ENCODE results near the gene PISD.

Gene PISD

DNA sequence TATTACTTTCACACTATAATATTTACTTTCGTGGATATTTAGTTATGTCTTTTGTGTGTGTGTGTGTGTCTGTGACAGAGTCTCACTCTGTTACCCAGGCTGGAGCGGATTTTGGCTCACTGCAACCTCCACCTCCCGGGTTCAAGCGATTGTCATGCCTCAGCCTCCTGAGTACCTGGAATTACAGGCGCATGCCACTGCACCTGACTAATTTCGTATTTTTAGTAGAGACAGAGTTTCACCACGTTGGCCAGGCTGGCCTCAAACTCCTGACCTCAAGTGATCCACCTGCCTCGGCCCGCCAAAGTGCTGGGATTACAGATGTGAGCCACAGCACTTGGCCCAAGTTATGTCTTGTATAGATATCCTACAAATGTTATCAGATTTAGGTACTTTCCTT, 9.9 kb downstream of the PISD start:
- no peak for DNase-seq

DNA sequence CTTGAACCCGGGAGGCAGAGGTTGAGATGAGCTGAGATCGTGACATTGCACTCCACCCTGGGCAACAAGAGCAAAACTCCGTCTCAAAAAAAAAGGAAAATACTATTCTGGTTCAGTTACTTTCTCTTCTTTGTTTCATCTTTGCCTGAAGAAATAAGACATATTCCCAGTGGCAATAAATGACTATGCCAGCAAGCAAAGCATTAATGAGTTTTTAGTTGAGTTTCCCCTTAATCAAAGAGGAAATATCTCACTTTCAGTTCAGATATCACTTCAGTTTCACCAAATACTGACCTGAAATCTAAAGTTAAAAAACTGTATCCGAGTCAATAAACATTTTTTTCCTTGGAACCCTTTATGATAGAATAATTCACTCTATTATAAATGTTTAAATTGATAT, 10.4 kb downstream of the PISD start:
- DNase-seq: no peak

DNA sequence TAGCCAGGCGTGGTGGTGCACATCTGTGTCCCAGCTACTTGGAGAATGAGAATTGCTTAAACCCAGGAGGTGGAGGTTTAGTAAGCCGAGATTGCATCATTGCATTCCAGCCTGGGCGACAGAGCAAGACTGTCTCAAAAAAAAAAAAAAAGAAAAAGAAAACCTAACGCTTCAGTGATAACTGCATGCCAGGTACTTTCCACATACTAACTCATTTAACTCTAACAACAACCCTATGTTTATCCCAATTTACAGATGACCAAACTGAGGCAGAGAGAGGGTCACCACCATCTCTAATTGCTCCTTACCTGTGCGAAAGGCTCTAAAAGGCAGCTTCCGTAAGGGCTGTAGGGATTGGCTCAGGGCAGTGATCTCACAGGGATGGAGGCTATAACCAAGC, 11.6 kb downstream of the PISD start:
- no peak for DNase-seq

DNA sequence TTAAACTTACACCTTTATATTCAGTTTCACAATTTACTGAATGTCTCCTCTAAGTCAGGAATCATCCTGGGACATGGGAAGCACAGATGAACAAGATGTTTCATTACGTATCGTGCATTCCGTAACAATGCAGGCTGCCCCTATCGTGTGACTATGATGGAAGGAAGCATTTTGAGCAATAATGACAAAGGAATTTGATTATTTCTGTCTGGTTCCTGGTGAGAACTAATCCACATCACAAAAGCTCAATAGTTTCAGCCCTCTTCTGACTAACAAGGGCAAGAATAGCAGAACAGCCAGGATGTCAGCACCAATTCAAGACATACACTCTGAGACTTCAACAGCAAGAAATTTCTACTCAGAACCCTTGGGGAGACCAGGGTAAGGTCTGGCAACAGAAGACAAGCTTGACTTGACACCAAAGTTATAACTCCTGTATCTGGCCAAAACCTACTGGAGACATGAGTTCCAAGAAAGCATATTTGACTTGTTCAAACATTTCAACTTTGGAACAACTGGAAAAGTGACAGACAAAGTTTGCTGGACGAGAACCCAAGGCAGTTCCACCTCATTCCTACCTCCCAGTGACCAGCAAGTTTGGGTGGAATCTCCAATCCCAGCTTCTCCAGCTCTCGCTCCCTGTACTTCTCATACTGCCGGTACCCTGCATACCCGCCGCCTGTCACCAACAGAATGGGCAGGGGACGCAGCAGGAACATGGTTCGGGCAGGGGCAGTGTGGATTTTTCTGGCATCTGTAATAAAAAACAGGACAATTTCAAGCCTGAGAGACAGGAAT, 14.3 kb downstream of the PISD start:
- no peak for DNase-seq

DNA sequence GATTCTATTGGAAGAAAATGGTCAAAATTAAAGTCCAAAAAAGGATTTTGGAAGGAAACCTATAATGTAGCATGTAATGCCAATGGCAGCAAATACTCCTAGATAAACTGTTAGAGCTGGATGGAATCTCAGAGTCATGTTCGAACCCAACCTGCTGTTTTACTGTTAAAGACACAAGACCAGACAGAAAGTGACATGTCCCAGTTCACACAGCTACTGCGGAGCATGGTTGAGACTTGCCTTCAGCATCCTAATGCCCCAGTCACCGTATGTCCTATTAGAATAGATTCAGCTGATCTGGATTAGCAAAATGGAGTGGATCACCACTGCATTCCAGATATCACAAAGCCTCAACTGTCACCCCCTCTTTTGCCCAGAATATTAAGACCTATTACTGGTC, 14.9 kb downstream of the PISD start:
- no peak for DNase-seq

DNA sequence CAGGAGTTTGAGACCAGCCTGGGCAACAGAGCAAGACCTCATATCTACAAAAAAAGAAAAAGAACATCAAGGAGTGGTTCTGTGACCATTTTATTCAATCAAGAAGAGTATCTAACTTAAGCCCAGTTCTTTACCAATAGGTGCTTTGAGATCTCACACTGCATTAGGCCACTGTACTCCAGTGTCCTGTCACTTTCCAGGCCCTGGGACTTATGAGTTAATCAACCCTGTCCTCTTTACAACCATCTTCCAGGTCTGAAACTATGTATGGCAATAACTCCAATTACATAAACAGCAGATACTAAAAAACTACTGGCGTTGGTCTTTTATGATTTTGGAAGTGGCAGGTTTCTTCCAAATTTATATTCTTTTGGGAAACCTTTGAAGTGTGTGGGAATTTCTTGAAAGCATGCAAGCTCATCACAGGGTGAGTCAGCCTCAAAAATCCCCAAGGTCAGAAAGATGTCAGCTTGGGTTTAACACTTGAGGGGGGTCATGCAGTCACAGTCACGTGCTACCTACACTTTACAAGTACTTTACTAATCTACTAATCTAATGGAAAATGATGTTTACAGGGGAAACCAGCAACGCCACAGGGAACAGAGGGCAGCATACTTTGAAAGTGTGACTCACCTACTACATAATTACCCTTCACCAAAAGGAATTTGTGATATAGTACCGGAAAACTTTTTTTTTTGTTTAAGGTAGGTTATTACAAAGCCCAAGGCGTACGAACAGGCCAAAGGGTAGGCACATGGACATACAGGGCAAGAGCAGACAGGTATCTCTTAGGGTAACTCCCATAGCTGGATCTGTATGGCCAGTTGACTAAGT, 15.6 kb downstream of the PISD start:
- DNase-seq: no peak

DNA sequence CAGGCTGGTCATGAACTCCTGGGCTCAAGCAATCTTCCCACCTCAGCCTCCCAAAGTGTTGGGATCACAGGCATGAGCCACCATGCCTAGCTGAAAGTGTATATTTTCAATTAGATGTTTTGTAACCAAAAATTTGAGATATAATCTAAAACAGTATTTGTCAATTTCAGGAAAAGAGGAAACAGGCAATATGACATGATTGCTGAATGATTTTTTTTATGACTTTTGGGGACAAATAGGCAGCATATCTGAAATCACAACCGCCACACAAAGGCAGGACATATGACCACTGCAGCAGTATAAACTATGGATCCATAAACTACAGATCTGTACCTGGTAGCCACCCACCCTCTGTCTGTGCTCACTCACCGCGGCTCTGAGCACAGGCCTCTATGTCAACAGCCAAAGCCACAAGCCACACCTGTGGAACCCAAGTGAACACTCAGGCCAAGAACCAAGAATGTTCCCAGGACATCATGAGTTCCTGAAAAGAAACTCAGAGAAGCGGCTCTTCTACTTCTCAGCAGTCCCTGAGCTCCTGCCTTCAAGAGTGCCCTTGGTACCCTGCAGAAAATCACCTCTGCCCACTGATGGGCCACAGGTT, 22.5 kb downstream of the PISD start:
- DNase-seq: no peak

DNA sequence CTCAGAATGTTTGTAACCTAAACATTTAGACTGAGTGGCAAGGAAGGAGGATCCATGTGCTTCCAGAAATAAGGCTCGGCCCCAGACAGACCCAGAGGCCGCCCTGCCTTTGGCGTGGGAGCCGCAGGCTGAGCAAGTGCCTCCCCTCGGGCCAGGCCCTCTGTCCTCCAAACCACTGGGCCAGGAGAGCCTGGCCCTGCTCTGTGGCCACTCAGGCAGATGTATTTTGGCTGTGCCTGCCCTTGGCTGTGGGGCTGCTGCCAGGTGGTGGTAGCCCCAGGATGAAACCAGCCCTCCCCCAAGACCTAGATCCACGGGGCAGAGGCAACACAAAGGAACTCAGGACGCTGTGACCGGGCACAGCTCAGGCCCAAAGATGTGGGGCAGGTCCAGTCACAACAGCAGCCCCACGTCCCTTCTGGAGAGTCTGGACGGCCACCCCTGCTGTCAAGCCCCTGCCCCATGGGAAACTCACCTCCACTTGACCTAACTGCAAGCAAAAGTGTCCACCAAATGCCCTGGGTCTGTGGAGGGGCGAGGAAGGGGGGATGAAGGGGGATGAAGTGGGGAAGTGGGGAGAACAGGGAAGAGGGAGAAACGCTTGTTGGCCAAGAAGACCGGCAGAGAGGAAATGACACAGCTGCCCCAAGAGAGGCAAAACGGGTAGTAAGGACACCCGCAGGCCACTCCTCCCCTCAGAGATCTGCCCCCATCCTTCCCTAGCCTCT, 24.0 kb downstream of the PISD start:
- DNase-seq: no peak

DNA sequence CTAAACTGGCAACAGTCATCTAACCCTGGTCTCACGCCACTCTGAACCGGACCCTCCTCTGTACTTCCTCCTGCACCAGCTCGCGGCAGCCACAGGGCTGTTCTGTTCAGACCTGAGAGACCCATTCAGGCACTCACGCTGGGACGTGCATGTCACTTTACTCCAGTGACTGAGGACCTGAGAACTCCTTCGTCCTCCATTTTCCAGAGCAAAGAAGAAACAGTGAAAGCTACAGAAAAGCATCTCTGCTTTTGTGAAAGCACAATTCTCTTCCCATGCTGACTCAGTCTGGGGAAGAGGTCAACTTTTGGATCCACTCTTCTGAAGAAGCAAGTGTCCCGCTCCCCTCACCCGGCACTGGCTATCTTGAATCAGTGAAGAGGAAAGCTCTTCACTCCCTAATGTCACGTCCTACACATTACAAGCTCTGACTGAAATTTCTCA, 24.5 kb downstream of the PISD start:
- DNase-seq: no peak

DNA sequence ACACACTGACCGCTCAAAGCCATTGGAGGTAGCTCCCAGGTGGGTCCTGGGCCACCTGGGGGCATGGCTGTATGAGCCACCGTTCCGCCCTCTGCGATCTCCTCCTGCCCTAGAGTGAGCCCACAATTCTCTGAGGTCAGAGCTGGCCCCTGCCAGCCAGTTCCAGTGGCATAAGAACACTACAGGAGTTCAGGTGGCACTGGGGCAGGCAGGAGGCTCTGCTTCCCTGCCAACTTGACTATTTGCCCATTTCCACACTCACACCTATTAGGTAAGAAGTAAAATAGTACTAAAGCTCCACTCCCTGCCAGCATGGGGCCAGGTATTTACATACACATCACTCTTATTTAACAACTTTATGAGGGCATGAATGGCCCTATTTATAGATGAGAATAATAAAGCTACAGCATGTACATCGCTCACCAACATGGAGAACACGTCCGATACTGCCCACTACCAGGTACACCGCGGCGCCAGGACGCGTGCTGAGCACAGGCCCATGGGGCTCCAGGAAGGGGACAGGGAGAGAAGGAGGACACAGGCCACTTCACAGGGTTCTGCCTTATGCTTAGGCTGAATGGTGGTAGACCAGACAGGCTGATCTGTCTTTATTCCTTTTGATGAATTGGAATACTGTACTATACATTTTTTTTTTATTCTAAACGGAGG, 26.2 kb downstream of the PISD start:
- peak in 1 of 3 experiments; percentile 1 for DNase-seq

DNA sequence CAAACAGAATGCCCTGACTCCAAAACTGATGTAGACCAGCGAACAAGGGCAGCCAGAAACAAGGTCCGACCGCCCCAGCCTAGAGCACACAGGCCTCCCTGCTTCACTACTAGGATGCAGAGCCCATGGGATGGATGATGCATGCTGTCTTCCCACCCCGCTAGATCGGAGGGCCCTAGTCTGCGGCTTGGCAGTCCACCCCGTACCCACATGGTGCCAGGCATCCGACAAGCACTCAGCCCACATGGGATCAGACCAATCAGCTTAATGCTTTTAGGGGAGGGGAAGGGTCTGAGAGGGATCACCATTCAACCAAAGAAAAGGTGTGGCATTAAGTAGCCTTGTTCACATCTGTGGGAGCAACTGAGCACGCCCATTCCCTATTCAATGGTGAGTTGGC, 30.6 kb downstream of the PISD start:
- no peak for DNase-seq

DNA sequence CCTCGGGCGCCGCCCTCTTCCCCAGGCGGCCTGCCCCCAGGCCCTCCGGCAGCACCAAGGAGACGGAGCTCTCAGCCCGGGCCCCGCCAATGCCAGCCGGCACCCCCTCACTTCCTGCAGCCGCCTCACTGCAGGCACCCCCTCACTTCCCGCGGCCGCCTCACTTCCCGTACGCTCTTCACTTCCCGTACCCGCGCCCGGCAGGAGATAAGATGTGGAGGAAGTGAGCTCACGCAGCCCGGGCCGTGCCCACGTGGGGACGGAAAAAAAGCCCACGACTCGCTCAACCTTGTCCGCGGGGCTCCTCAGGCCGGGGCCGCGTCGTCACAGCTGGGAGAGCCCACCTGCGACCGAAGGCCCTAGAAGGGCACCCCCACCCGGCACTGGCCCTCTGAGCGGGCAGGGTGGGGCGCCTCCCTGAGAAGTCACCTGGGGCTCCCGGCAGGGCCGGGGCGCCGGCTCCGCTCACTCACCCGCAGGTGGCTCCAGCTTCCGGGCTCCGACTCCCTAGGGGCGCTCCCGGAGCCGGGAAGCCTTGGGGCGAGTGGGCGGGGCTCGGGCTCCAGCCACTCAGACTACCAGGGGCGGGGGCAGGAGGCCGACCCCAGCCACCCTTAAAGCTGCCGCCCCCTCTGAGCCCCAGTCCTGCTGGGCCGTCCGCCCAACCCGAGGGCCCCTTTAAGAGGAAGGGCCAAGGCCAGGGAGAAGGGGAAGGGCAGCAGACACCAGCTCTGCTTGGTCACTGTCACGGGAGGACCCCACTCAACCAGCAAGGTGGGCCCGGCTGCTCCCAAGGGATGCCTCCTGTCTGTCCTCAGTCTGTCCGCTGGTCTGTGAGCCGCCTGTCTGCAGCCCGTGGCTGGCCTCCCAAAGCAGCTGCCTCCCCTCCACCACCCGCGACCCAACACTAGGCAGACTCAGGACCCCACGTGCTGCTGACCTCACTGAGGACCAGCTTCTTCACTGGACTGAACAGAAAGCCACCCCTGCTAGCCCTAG, 31.4 kb downstream of the PISD start:
- peak; percentile 62 to 86 (median 85) for DNase-seq

DNA sequence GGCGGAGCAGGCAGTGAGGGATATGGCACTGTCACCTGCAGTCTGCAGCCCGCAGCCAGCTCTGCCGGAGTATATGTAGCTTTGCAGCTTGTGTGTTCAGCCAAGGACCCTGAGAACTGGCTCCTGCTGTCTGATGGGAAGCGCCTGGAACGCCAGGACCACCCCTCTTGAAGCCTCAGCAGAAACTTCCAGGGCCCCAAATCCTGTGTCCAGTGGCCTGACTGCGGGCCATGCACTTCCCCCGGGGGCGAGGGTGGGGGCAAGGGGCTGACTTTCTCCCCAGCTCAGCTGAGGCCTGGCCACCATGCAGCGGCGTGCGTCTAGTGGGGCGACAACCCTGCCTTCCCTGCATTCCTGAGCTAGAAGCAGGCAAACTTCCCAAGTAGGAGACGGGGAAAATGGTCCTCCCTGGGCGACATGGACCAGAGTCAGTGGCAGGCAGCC, 32.3 kb downstream of the PISD start:
- DNase-seq: no peak

DNA sequence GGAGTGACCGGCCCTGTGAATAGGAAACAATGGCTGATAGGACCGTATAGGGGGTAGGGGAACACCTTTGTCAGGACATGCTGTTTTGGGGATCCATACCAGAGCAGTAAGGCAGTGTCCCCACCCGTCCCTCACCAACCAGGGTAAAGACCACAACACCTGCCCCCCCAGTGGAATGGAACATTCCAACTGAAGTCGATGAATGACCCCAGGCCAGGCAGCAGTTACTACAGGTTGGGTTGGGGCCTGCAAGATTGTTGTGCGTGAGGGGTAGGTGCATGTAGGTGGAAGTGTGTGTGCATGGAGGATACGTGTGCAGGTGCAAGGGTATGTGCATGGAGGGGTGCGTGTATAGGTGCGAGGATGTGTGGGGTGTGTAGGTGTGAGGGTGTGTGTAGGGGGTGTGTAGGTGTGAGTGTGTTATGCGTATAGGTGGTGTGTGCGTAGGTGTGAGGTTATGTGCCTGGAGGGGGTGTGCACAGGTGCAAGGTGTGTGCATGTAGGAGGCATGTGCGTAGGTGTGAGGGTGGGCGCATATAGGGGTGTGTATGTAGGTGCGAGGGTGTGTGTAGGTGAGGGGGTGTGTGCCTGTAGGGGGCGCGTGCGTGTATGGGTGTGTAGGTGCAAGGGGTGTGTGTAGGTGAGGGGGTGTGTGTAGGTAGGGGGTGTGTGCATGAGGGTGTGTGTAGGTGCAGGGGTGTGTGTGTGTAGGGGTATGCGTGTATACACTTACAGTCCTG, 32.9 kb downstream of the PISD start:
- DNase-seq: no peak

DNA sequence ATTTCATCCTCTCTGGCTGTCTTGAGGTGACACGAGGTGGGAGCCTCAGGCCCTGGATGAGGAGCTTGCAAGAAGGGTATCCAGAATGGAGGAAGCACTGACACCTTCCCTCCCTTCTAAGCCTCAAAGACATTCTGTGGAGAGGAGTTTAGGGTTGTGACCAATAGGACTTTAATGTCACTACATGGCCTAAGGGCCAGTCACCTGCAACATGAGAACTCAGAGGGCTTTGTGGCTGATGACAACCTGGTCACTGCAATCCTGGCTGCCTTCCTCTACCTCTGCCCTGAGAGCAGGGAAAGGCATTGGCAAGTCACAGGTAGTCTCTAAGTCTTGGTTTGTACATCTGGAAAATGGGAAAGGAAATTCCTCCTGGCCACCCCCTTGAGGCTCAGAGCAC, 33.7 kb downstream of the PISD start:
- DNase-seq: no peak

DNA sequence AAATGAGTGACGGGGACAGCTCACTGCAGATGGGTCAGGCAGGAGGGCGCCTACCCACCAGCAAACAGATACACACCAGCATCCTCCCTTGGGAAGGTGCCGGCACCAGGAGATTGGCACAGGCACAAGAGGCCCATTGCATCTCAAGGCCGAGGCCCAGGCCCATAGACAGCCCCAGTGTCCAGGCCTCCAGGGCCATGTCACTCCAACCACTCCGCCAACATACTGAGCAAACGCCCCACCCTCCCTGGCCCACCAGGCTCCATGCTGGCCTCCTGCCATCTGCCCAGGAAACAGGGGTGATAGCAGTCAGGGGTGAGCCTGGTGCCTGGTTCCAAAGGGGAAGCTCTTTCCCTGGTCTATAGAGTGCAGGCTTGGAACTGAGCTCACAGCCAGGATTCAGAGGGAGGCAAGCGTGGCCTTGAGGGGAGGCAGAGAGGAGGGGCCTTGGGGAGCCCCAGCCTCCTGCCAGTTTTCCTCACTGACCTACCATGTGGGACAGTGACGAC, 34.7 kb downstream of the PISD start:
- no peak for DNase-seq

DNA sequence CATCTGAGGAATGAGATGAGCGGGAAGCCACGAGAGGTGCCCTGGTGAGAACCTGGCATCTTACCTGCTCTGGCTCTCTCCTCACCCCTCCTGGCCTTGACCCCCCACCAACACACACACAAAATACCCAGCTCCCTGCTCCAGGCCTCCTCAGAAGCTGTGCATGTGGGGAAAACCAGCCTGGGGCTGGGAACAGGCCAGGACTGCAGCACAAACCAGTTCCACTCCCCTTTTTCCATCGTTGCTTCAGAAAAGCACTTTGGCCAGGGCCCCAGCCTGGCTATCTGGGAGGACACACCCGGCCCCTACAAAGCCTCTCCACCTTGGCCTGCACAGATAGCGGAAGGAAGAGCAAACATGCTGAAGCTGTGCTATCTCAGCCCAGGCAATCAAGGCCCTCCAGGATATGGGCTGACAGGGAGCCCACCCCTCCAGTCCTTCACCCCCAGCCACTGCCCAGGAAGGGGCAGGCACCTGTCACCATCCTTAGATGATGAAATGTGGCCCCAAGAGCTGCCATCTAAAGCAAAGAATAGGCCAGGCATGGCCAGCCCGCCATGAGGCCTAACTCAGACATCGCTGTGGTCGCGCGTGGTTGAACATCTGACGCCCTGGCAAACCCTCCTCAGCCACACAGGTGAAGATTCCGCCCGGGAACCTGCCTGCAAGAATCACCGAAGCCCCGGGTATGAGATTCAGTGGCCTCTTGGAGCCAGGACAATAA, 35.4 kb downstream of the PISD start:
- DNase-seq: peak in 1 of 3 experiments; percentile 46

DNA sequence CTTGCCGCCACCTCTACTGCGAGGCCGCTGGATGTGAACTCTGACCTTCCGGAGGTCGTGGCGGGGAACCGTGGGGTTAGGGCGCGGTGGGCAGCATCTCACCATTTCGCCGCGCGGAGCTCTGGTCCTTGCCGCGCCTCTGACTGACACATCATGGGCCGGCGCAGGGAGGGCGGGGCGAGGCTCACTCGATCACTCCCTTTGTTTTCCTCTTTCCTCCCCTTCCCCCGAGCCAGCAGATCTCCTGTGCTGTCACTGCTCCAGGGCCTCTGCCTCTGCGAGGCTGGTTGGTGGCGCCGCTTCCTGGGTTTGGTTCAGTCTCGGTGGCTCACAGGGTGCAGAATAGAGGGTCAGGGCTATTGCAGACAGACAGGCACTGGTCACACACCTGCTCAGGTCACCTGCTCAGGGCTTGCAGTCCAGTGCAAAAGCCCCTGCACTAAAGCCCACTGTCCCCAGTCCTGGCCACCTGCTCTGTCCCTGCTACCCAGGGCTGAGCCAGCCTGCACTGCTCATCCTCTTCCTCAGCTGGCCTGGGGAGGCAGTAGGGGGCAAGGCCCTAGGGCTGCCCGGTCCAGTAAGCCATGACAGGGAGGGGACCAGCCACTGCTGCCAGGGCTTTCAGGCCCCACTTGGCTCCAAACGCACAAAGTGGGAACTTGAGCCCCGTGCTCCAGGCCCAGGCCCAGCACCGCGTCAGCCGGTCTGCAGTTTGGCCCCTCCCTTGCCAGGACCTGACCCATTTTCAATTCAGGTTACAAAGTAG, 36.2 kb downstream of the PISD start:
- peak in 1 of 3 experiments; percentile 57 for DNase-seq

DNA sequence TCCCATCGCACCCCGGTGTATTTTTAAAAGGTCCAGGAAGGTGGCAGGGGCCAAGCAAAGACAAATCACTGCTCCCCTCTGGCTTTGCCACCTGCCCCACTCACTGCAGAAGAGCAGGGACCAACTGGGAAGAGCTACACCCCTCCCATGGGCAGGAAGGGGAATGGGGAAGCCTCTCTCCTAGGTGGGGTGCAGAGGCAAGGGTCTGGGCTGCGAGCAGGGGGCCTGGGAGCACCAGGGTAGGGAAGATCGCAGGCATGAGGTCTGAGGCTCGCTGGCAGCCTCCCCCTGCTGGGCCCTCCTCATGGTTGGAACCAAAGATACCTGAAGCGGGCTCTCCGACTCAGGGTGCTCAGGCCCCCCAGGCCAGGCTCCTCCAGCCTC, 36.8 kb downstream of the PISD start:
- no peak for DNase-seq
